Stimulated activated CD4-positive, alpha-beta T cell treated with anti-CD3 and anti-CD28 coated beads, Interleukin-1b, Interleukin-23, amount 100 ng/mL, for 24 hours (primary cell): ENCODE measurements around the gene GALNTL6.
"Not testable (repeated sequence)": the region's sequence is repeated elsewhere in the genome, so short reads cannot be mapped to it uniquely, and the experiment has no call there.

ENCODE experiments used
- DNase-seq, 4 experiments: peaks; one replicate each; pipeline ENCODE4 v3.0.0-alpha.2; 2020; ENCODE audit warnings: low read depth in 4 of 4, low spot score in 1 of 4

Gene GALNTL6

GRCh38 chr4:172842779-172843178 is 1029.6 kb downstream of the GALNTL6 start:
- no peak for DNase-seq

GRCh38 chr4:172843192-172843591 is 1030.0 kb downstream of the GALNTL6 start:
- no peak for DNase-seq

GRCh38 chr4:172844556-172844955 is 1031.4 kb downstream of the GALNTL6 start:
- DNase-seq = no peak

GRCh38 chr4:172845281-172845680 is 1032.1 kb downstream of the GALNTL6 start:
- no peak for DNase-seq

- DNase-seq = no peak
Observed at GRCh38 chr4:172850838-172851237, 1037.6 kb downstream of the GALNTL6 start.

- no peak for DNase-seq
Observed at GRCh38 chr4:172851534-172851933, 1038.3 kb downstream of the GALNTL6 start.

GRCh38 chr4:172857026-172857425 is 1043.8 kb downstream of the GALNTL6 start:
- DNase-seq = no peak

- DNase-seq = no peak
Observed at GRCh38 chr4:172858731-172859230, 1045.6 kb downstream of the GALNTL6 start.

GRCh38 chr4:172865103-172865502 is 1051.9 kb downstream of the GALNTL6 start:
- DNase-seq = no peak

GRCh38 chr4:172865531-172866127 is 1052.4 kb downstream of the GALNTL6 start:
- no peak for DNase-seq

GRCh38 chr4:172866421-172866820 is 1053.2 kb downstream of the GALNTL6 start:
- no peak for DNase-seq

- no peak for DNase-seq
Observed at GRCh38 chr4:172867835-172868234, 1054.6 kb downstream of the GALNTL6 start.

- no peak for DNase-seq
Observed at GRCh38 chr4:172868271-172868670, 1055.1 kb downstream of the GALNTL6 start.

- DNase-seq = no peak
Observed at GRCh38 chr4:172869621-172870268, 1056.5 kb downstream of the GALNTL6 start.

- DNase-seq = no peak
Observed at GRCh38 chr4:172871381-172871780, 1058.2 kb downstream of the GALNTL6 start.

GRCh38 chr4:172874944-172875343 is 1061.7 kb downstream of the GALNTL6 start:
- no peak for DNase-seq

- DNase-seq = no peak
Observed at GRCh38 chr4:172876394-172876793, 1063.2 kb downstream of the GALNTL6 start.

GRCh38 chr4:172881645-172882044 is 1068.4 kb downstream of the GALNTL6 start:
- DNase-seq = no peak

GRCh38 chr4:172887358-172887757 is 1074.2 kb downstream of the GALNTL6 start:
- not testable (repeated sequence) for DNase-seq

- no peak for DNase-seq
Observed at GRCh38 chr4:172887959-172888358, 1074.8 kb downstream of the GALNTL6 start.

GRCh38 chr4:172892300-172892699 is 1079.1 kb downstream of the GALNTL6 start:
- no peak for DNase-seq

GRCh38 chr4:172895699-172896098 is 1082.5 kb downstream of the GALNTL6 start:
- DNase-seq = no peak

GRCh38 chr4:172897046-172897445 is 1083.8 kb downstream of the GALNTL6 start:
- no peak for DNase-seq
